Activated CD8-positive, alpha-beta T cell treated with anti-CD3 and anti-CD28 coated beads for 36 hours (primary cell): ENCODE measurements around the gene IL36G. TPM values are rescaled to one million over a fixed set of nuclear protein-coding genes. Genes with fewer than 3 reads are reported as not detected.

ENCODE experiments used
- ATAC-seq: fragments of 200-7000 bp; cut with Tn5 transposase; one replicate; pipeline ENCODE4 v1.10.0; 2021; ENCODE audit warnings: mild to moderate bottlenecking, moderate library complexity
- CTCF ChIA-PET: fragments of 350-600 bp; sonication (Branson Sonifier 250); formaldehyde crosslinking; loops from one replicate; lab custom pipeline; 2021; ENCODE audit warnings: antibody characterized with exemption; lab: Charles Lee
- POLR2A ChIA-PET: fragments of 350-600 bp; sonication (Branson Sonifier 250); formaldehyde crosslinking; loops from one replicate; lab custom pipeline; 2021; ENCODE audit warnings: antibody characterized with exemption; lab: Charles Lee
- DNase-seq: peaks from one replicate; pipeline ENCODE4 v3.0.0-alpha.2; 2020
- H3K27ac Mint-ChIP-seq: one replicate; pipeline ENCODE4 v1.8.0; 2021; ENCODE audit warnings: mild to moderate bottlenecking, mixed read lengths
- H3K27me3 Mint-ChIP-seq: one replicate; pipeline ENCODE4 v1.8.0; 2021; ENCODE audit warnings: mixed read lengths
- H3K36me3 Mint-ChIP-seq: one replicate; pipeline ENCODE4 v1.8.0; 2021; ENCODE audit warnings: low read depth, mixed read lengths
- H3K4me1 Mint-ChIP-seq: one replicate; pipeline ENCODE4 v1.8.0; 2021; ENCODE audit warnings: low read depth, mixed read lengths
- H3K4me3 Mint-ChIP-seq: one replicate; pipeline ENCODE4 v1.8.0; 2021; ENCODE audit warnings: mild to moderate bottlenecking, moderate library complexity, mixed read lengths
- H3K9me3 Mint-ChIP-seq: one replicate; pipeline ENCODE4 v1.8.0; 2021; ENCODE audit warnings: mixed read lengths
- intact Hi-C: fragments of 100-400 bp; cut with micrococcal nuclease; formaldehyde crosslinking; loops from one replicate; pipeline ENCODE4 v1.10.0; 2022
- total RNA-seq, 2 experiments: library from RNA; stranded (reverse); gene quantifications; one replicate each; pipeline ENCODE4 v1.2.3, GENCODE V29; 2021
- TF ChIP-seq, protein P1 (sequence below): fragments of 200-600 bp; IDR thresholded peaks from one replicate; pipeline ENCODE4 v1.8.0; 2022; ENCODE audit warnings: antibody characterized with exemption, mild to moderate bottlenecking

Gene IL36G
- total RNA-seq, 2 experiments from 2014 or later: not detected

DNA sequence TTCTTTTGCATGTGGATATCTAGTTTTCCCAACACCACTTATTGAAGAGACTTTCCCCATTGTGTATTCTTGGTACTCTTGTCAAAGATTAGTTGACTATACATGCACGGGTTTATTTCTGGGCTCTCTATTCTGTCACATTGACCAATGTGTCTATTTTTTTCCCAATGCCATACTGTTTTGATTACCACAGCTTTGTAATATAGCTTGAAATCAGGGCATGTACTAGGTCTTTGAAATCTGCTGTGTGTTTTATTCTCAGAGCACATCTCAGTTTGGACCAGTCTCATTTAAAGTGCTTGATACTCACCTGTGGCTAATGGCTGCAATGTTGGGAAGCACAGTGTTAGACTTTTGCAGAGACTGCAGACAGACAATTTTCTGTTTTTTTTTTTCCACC lies 32.8 kb upstream of the IL36G start:
- H3K4me3 Mint-ChIP-seq: no peak overlapping the region
- no peak overlapping the region for H3K27ac Mint-ChIP-seq
- H3K36me3 Mint-ChIP-seq: no peaks in the 10 kb centered on the region
- ATAC-seq (no peak), DNase-seq (no peak)
- TF ChIP-seq, protein P1, sequence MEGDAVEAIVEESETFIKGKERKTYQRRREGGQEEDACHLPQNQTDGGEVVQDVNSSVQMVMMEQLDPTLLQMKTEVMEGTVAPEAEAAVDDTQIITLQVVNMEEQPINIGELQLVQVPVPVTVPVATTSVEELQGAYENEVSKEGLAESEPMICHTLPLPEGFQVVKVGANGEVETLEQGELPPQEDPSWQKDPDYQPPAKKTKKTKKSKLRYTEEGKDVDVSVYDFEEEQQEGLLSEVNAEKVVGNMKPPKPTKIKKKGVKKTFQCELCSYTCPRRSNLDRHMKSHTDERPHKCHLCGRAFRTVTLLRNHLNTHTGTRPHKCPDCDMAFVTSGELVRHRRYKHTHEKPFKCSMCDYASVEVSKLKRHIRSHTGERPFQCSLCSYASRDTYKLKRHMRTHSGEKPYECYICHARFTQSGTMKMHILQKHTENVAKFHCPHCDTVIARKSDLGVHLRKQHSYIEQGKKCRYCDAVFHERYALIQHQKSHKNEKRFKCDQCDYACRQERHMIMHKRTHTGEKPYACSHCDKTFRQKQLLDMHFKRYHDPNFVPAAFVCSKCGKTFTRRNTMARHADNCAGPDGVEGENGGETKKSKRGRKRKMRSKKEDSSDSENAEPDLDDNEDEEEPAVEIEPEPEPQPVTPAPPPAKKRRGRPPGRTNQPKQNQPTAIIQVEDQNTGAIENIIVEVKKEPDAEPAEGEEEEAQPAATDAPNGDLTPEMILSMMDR: no peak
- intact Hi-C loops: loop anchor here (5.0 kb wide), 1 partner anchor 198 kb away; no protein-coding TSS in a partner anchor
- H3K27me3 Mint-ChIP-seq: no peaks in the 10 kb centered on the region
- ChIA-PET POLR2A (no interaction called here), CTCF (interaction anchor here (3.7 to 6.0 kb wide), 2 partner anchors 16 to 19 kb away, joined by 29 to 58 read pairs; no protein-coding TSS in a partner anchor)
- no peaks in the 10 kb centered on the region for H3K4me1 Mint-ChIP-seq
- no peaks in the 10 kb centered on the region for H3K9me3 Mint-ChIP-seq

DNA sequence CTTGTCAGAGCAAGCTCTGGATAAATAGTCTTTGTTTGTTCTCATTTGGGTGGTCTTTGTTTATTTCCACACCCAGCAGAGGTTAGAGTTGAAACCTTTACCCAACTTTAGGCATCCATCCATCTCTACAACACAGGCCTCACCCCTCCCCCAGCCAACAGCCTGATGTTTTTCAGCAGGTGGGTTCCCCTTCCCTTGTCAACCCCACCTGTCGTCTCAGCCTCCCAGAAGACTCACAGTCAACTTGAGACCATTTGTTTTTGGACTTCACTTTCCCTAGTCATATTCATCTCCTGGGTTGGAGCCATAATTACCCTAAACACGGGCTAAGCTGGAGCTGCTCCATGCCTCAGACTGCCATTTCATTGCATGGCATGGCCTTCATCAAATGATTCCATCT lies 31.7 kb upstream of the IL36G start:
- ChIA-PET CTCF (interaction anchor here (0.8 to 3.0 kb wide), 7 partner anchors 8 to 319 kb away, joined by 3 to 19 read pairs (median 6); no protein-coding TSS in a partner anchor), POLR2A (no interaction called here)
- Mint-ChIP-seq H3K9me3 (no peaks in the 10 kb centered on the region), H3K4me3 (no peak overlapping the region), H3K36me3 (no peaks in the 10 kb centered on the region), H3K27me3 (peaks cover 2% of the 10 kb centered on the region), H3K4me1 (no peaks in the 10 kb centered on the region), H3K27ac (no peak overlapping the region)
- ATAC-seq: no peak
- no peak for DNase-seq
- intact Hi-C loops: no loop called here
- TF ChIP-seq, protein P1: no peak

DNA sequence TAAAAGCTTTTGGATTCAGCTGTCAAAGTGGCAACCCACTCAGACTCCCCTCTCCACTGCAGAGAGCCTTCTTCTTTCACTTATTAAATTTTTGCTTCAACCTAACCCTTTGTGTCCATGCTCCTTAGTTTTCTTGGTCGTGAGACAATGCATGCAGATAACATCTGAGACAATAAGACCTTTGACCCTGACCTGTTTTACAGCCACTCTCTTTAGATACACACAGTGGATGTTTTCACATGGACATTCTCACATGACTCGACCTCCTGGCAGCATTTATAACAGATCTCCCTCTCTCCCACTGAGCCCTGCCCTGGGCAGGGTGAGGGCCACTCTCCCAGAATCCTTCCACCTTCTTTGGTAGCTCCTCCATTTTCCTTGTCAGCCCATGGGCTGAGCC lies 30.4 kb upstream of the IL36G start:
- H3K36me3 Mint-ChIP-seq: no peaks in the 10 kb centered on the region
- ATAC-seq (no peak), DNase-seq (no peak)
- CTCF ChIA-PET: interaction anchor here (1.0 to 3.0 kb wide), 8 partner anchors 8 to 221 kb away, joined by 3 to 19 read pairs (median 5); no protein-coding TSS in a partner anchor
- TF ChIP-seq, protein P1: no peak
- H3K4me1 Mint-ChIP-seq: no peaks in the 10 kb centered on the region
- no peaks in the 10 kb centered on the region for H3K9me3 Mint-ChIP-seq
- intact Hi-C loops: no loop called here
- H3K4me3 Mint-ChIP-seq: no peak overlapping the region
- peaks cover 2% of the 10 kb centered on the region for H3K27me3 Mint-ChIP-seq
- H3K27ac Mint-ChIP-seq: no peak overlapping the region
- POLR2A ChIA-PET: no interaction called here

DNA sequence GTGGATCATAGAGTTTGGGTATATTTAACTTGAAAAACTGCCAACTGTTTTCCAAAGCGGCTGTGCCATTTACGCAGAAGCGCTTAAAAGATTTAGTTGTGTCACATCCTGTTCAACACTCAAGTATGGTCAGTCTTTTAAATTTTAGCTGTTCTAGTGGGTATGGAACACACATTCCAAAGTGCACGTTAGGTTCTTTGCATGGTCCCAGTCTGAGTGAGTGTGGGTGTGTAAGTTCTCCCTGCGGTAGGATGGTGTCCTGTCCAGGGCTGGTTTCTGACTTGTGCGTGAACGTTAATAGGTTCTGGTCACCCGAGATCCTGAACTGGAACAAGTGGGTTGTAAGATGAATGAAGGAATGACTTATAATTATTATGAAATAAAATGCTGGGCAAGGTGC lies 28.4 kb upstream of the IL36G start:
- no peak overlapping the region for H3K4me3 Mint-ChIP-seq
- H3K36me3 Mint-ChIP-seq: no peaks in the 10 kb centered on the region
- DNase-seq: no peak
- POLR2A ChIA-PET: no interaction called here
- no peaks in the 10 kb centered on the region for H3K4me1 Mint-ChIP-seq
- CTCF ChIA-PET: interaction anchor here (0.7 to 2.6 kb wide), 2 partner anchors 10 to 72 kb away, joined by 3 to 9 read pairs; no protein-coding TSS in a partner anchor
- no peak for ATAC-seq
- H3K27me3 Mint-ChIP-seq: peaks cover 2% of the 10 kb centered on the region
- intact Hi-C loops: no loop called here
- TF ChIP-seq, protein P1: no peak
- H3K27ac Mint-ChIP-seq: no peak overlapping the region
- H3K9me3 Mint-ChIP-seq: no peaks in the 10 kb centered on the region

DNA sequence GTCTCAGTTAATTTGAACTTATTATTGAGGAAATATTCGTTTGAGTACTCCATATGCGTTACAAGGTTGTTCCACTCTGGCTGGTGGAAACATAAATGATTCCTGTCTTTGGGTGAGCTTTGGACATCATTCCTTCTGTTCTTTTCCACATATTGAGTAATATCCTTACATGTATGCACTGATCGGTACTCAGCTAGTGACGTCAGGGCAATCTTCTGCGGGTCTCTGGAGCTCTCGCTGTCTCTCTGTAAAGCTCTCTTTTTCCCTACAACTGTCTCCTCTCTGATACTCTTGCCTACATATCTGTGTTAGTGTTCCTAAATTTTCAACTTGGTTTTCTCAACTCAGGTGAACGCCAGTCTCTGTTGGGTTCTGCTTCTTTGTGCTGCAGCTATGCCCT lies 23.4 kb upstream of the IL36G start:
- POLR2A ChIA-PET: no interaction called here
- CTCF ChIA-PET: interaction anchor here (0.6 to 4.3 kb wide), 5 partner anchors 12 to 227 kb away, joined by 4 to 37 read pairs (median 9); no protein-coding TSS in a partner anchor

More for the DNA sequence above, 23.4 kb upstream of the IL36G start:
- Mint-ChIP-seq H3K27ac (no peak overlapping the region), H3K4me1 (no peaks in the 10 kb centered on the region), H3K36me3 (no peaks in the 10 kb centered on the region), H3K27me3 (peaks cover 2% of the 10 kb centered on the region), H3K9me3 (no peaks in the 10 kb centered on the region), H3K4me3 (no peak overlapping the region)
- ATAC-seq (no peak), DNase-seq (no peak)
- TF ChIP-seq, protein P1: no peak
- intact Hi-C loops: no loop called here
